Hepatic stellate cell (primary cell): ENCODE results near the gene GOLGA8B.
"Not testable (repeated sequence)": the region's sequence is repeated elsewhere in the genome, so short reads cannot be mapped to it uniquely, and the experiment has no call there.

ENCODE experiments used
- DNase-seq: peaks from one replicate; pipeline ENCODE4 v3.0.0; 2011; ENCODE audit warnings: low spot score

Gene GOLGA8B

GRCh38 chr15:34583399-34584329 lies at the start of gene GOLGA8B:
Gene GOLGA8B, minus strand, starts transcription at chr15:34583651. Its CDS starts 47,739 bp downstream, at chr15:34535912.
- peak; percentile 84 for DNase-seq

- DNase-seq: not testable (repeated sequence)
Observed at GRCh38 chr15:34633165-34633564, 49.7 kb upstream of the GOLGA8B start.

- no peak for DNase-seq
Observed at GRCh38 chr15:34628577-34629152, 45.2 kb upstream of the GOLGA8B start.

GRCh38 chr15:34625007-34625406 lies 41.6 kb upstream of the GOLGA8B start:
- DNase-seq: no peak

GRCh38 chr15:34621675-34622074 lies 38.2 kb upstream of the GOLGA8B start:
- DNase-seq: no peak

- DNase-seq: no peak
Observed at GRCh38 chr15:34620814-34621213, 37.4 kb upstream of the GOLGA8B start.

- no peak for DNase-seq
Observed at GRCh38 chr15:34620142-34620541, 36.7 kb upstream of the GOLGA8B start.

- DNase-seq: no peak
Observed at GRCh38 chr15:34619151-34619550, 35.7 kb upstream of the GOLGA8B start.

- DNase-seq: no peak
Observed at GRCh38 chr15:34618073-34618472, 34.6 kb upstream of the GOLGA8B start.

- peak; percentile 2 for DNase-seq
Observed at GRCh38 chr15:34616613-34617012, 33.2 kb upstream of the GOLGA8B start.

- no peak for DNase-seq
Observed at GRCh38 chr15:34613997-34614396, 30.5 kb upstream of the GOLGA8B start.

GRCh38 chr15:34613301-34613700 lies 29.9 kb upstream of the GOLGA8B start:
- DNase-seq: no peak

GRCh38 chr15:34610354-34610753 lies 26.9 kb upstream of the GOLGA8B start:
- no peak for DNase-seq

GRCh38 chr15:34609102-34610057 lies 25.9 kb upstream of the GOLGA8B start:
- DNase-seq: no peak

GRCh38 chr15:34608517-34608916 lies 25.1 kb upstream of the GOLGA8B start:
- DNase-seq: no peak

- DNase-seq: no peak
Observed at GRCh38 chr15:34607832-34608231, 24.4 kb upstream of the GOLGA8B start.

GRCh38 chr15:34606545-34606944 lies 23.1 kb upstream of the GOLGA8B start:
- DNase-seq: no peak

- no peak for DNase-seq
Observed at GRCh38 chr15:34606131-34606530, 22.7 kb upstream of the GOLGA8B start.

GRCh38 chr15:34603095-34603494 lies 19.6 kb upstream of the GOLGA8B start:
- DNase-seq: no peak

GRCh38 chr15:34600923-34601322 lies 17.5 kb upstream of the GOLGA8B start:
- DNase-seq: no peak

GRCh38 chr15:34598799-34599585 lies 15.5 kb upstream of the GOLGA8B start:
- no peak for DNase-seq
